Measurements from ENCODE around the gene C11orf65. TPM values are rescaled to one million over a fixed set of nuclear protein-coding genes. Genes with fewer than 3 reads are reported as not detected.
"Not testable (repeated sequence)": the region's sequence is repeated elsewhere in the genome, so short reads cannot be mapped to it uniquely, and the experiment has no call there.

Gene C11orf65
- total RNA-seq, 1 donor from 2014 or later, result 1.3 TPM

GRCh38 chr11:108432783-108433182 lies 34.5 kb downstream of the C11orf65 start:
- intact Hi-C loops (cut with DNase I), result no loop called here
- Histone ChIP-seq H3K9me3 (peaks cover 11% of the 10 kb centered on the region), H3K36me3 (no peaks in the 10 kb centered on the region), H3K4me1 (no peaks in the 10 kb centered on the region), H3K27ac (no peak overlapping the region), H3K27me3 (ENCODE audit: low read depth) (no peaks in the 10 kb centered on the region), H3K4me3 (no peak overlapping the region)
- no peak for DNase-seq
- no peak for ATAC-seq
- no peak for TF ChIP-seq CTCF (IDR thresholded peaks at IDR 0.05)

GRCh38 chr11:108431997-108432396 lies 35.3 kb downstream of the C11orf65 start:
- intact Hi-C loops (cut with DNase I), result no loop called here

GRCh38 chr11:108431370-108431769 lies 36.0 kb downstream of the C11orf65 start:
- ATAC-seq (no peak), DNase-seq (no peak)
- intact Hi-C loops (cut with DNase I), result no loop called here
- Histone ChIP-seq H3K27ac (no peak overlapping the region), H3K4me3 (no peak overlapping the region), H3K4me1 (no peaks in the 10 kb centered on the region), H3K27me3 (ENCODE audit: low read depth) (no peaks in the 10 kb centered on the region), H3K36me3 (no peaks in the 10 kb centered on the region), H3K9me3 (peaks cover 9% of the 10 kb centered on the region)
- TF ChIP-seq CTCF (IDR thresholded peaks at IDR 0.05), result no peak

More at GRCh38 chr11:108431997-108432396, 35.3 kb downstream of the C11orf65 start:
- no peak for TF ChIP-seq CTCF (IDR thresholded peaks at IDR 0.05)
- DNase-seq (no peak), ATAC-seq (no peak)
- Histone ChIP-seq H3K27ac (no peak overlapping the region), H3K27me3 (ENCODE audit: low read depth) (no peaks in the 10 kb centered on the region), H3K36me3 (no peaks in the 10 kb centered on the region), H3K9me3 (peaks cover 11% of the 10 kb centered on the region), H3K4me3 (no peak overlapping the region), H3K4me1 (no peaks in the 10 kb centered on the region)

GRCh38 chr11:108417551-108417950 lies 49.8 kb downstream of the C11orf65 start:
- H3K4me3 ChIP-seq; H3K27me3 ChIP-seq (ENCODE audit: low read depth); H3K9me3 ChIP-seq; H3K36me3 ChIP-seq; intact Hi-C loops (cut with DNase I); H3K4me1 ChIP-seq; H3K27ac ChIP-seq; ATAC-seq; DNase-seq: not testable (repeated sequence)
- peak; percentile 31 for TF ChIP-seq CTCF (IDR thresholded peaks at IDR 0.05)

- intact Hi-C loops (cut with DNase I), result no loop called here
- Histone ChIP-seq H3K27me3 (ENCODE audit: low read depth) (no peaks in the 10 kb centered on the region), H3K9me3 (no peaks in the 10 kb centered on the region), H3K36me3 (no peaks in the 10 kb centered on the region), H3K4me1 (no peaks in the 10 kb centered on the region), H3K4me3 (no peak overlapping the region), H3K27ac (no peak overlapping the region)
- no peak for TF ChIP-seq CTCF (IDR thresholded peaks at IDR 0.05)
- ATAC-seq, result no peak
- DNase-seq, result no peak
Observed at GRCh38 chr11:108414958-108415357, 52.4 kb downstream of the C11orf65 start.

GRCh38 chr11:108405706-108406105 lies 61.6 kb downstream of the C11orf65 start:
- DNase-seq, result no peak
- intact Hi-C loops (cut with DNase I), result no loop called here
- no peak overlapping the region for H3K4me3 ChIP-seq
- H3K36me3 ChIP-seq, result no peaks in the 10 kb centered on the region
- TF ChIP-seq CTCF (IDR thresholded peaks at IDR 0.05), result no peak
- H3K9me3 ChIP-seq, result no peaks in the 10 kb centered on the region
- no peaks in the 10 kb centered on the region for H3K27me3 ChIP-seq (ENCODE audit: low read depth)
- H3K27ac ChIP-seq, result no peak overlapping the region
- no peak for ATAC-seq
- H3K4me1 ChIP-seq, result no peaks in the 10 kb centered on the region
